Sciatic nerve (tissue), 2 donors: ENCODE data around the gene MIPEP. TPM values are rescaled to one million over a fixed set of nuclear protein-coding genes. Genes with fewer than 3 reads are reported as not detected.

Experiments used
- ATAC-seq: fragments of 200-7000 bp; cut with Tn5 transposase; one replicate; pipeline ENCODE4 v1.9.1; 2020; ENCODE audit warnings: mild to moderate bottlenecking, moderate library complexity
- DNase-seq: peaks from one replicate; pipeline ENCODE4 v3.0.0-alpha.2; 2020; ENCODE audit warnings: low spot score
- intact Hi-C: fragments of 100-400 bp; cut with DNase I; formaldehyde crosslinking; loops from one replicate; pipeline ENCODE4 v1.14.2; 2022
- total RNA-seq: library from RNA; stranded (reverse); fragmentation: NEBNext Ultra II Directional; extraction: Animal tissue kit (Norgen Biotek cat#: 25700); gene quantifications from one replicate; pipeline ENCODE4 v1.2.1, GENCODE V29; 2021
- donor health status: DM: no; HTN: no; CAD: no.
- donor health status: DM: no; HTN: no; CAD: no.

The MIPEP gene
- total RNA-seq, 1 donor from 2014 or later = 11.9 TPM

DNA sequence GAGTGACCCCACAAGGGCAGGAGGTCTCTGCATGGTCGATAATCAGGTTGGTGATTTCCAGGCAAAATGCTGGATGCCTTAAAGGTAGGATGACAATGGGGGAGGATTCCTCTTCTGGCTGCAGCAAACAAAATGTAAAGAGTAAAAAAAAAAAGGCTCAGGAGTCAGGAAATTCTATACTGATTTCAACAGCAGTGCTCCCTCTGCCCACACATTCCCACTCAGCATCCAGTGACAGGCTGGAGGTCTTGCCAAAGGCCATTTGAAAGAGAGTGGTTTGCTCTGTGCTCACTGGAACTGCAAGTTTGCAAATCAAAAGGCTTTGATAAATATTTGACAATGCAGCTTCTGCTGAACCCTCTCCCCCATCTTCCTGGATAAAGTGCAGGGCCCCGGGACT, 183.6 kb downstream of the MIPEP start:
- ATAC-seq (no peak), DNase-seq (no peak)
- intact Hi-C loops = no loop called here

DNA sequence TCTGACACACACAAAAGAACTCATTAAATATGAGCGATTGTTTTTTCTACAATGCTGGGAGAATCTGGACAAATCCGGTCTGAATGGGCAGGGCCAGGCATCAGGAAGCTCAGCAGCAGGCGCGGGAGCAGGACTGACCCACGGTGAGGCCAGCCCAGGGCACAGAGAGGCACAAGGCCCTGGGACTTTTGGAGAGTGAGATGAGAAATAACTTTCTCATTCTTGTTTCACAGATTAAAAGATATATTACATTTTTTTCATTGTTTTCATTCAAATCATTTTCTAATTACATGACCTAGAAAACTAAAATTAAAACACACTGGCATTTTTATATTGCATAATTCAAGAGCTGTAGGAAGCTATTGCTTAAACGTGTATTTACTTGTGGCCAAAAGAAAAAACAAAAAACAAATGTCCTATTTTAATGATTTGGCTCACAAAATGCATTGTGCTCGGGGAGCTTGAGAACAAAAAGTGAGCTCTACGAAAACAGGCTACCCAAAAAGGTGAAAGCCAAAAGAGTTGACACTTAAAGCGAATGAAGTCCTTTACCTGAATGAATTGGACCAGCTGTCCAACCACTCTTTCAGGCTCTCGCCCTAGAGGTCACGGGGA, 185.8 kb downstream of the MIPEP start:
- intact Hi-C loops = no loop called here
- peak; percentile 57 for ATAC-seq
- no peak for DNase-seq

DNA sequence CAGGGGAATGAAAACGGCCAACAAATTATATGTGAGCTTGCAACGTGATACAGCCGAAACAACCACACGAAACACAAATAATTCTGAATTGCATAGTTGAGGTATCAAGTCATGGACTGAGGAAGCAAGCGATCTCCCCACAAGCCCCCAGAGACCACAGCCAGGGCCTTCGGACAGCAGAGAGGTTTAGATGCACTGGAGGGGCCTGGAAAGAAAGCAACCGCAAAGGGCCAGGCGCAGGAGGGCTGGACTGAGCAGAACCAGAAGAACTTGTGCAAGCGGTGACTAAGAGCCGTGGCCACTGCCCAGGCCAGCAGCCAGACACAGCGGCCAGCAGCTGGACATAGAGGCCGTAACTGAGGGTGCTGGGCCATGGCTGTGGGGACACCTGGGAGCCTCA, 187.6 kb downstream of the MIPEP start:
- peak; percentile 92 for DNase-seq
- intact Hi-C loops = no loop called here
- peak; percentile 97 for ATAC-seq

DNA sequence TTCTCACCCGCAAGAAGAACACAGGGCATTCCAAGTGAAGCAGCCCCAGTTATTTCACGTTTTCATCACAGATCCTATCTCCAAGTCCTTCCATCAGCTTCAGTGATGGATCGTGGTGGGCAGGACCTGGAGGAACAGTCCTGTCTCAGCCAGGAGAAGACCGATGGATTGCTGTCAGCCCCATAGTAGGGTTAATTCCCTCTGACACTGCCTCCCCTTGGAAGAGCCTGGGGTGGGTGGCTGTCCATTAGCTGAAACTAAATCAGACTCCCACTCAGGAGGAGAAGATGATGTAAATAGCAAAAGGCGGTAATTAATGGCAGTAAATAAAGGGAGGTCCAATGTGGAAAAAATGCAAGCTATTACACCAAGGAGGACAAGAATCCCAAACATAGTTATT, 188.0 kb downstream of the MIPEP start:
- DNase-seq = no peak
- ATAC-seq = peak; percentile 21
- intact Hi-C loops = no loop called here

DNA sequence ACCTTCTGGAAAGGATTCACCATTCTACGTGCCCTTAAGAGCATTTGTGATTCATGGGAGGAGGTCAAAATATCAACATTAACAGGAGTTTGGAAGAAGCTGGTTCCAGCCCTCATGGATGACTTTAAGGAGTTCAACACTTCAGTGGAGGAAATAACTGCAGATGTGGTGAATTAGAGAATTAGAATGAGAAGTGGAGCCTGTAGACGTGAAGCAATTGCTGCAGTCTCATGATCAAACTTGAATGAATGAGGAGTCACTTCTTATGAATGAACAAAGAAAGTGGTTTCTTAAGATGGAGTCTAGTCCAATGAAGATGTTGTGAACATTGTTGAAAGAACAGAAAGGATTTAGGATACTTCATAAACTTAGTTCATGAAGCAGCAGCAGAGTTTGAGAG, 189.9 kb downstream of the MIPEP start:
- no peak for DNase-seq
- ATAC-seq = no peak
- intact Hi-C loops = no loop called here

DNA sequence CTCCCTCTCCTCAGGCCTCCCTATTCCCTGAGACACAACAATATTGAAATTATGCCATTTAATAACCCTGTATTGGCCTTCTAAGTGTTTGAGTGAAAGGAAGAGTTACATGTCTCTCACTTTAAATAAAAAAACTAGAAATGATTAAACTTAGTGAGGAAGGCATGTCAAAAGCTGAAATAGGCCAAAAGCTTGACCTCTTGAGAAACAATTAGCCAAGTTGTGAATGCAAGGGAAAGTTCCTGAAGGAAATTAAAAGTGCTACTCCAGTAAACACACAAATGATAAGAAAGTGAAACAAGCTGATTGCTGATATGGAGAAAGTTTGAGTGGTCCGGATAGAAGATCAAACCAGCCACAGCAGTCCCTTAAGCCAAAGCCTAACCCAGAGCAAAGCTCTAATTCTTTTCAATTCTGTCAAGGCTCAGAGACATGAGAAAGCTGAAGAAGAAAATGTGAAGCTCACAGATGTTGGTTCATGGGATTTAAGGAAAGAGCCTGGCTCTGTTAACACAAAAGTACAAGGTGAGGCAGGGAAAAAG, 191.4 kb downstream of the MIPEP start:
- DNase-seq = no peak
- ATAC-seq = no peak
- intact Hi-C loops = no loop called here

DNA sequence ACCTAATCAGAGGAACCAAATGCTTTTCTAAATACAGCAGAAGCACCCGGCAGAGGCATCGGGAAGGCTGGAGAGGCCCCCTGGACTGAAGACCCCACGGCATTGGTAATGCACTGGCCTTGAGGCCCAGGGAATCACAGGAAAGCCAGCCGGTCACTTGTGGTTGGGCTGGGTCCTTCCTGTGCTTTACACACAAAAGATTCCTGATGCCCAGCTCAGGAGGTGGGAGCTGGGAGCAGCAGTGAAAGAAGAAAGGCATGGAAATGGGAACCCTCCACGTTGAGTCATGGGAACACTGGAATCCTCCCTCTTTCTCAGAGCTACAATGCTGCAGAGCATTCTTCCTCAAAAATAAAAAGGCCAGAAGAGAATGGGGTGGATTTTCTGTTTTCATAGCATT, 192.6 kb downstream of the MIPEP start:
- no peak for DNase-seq
- no peak for ATAC-seq
- intact Hi-C loops = no loop called here

DNA sequence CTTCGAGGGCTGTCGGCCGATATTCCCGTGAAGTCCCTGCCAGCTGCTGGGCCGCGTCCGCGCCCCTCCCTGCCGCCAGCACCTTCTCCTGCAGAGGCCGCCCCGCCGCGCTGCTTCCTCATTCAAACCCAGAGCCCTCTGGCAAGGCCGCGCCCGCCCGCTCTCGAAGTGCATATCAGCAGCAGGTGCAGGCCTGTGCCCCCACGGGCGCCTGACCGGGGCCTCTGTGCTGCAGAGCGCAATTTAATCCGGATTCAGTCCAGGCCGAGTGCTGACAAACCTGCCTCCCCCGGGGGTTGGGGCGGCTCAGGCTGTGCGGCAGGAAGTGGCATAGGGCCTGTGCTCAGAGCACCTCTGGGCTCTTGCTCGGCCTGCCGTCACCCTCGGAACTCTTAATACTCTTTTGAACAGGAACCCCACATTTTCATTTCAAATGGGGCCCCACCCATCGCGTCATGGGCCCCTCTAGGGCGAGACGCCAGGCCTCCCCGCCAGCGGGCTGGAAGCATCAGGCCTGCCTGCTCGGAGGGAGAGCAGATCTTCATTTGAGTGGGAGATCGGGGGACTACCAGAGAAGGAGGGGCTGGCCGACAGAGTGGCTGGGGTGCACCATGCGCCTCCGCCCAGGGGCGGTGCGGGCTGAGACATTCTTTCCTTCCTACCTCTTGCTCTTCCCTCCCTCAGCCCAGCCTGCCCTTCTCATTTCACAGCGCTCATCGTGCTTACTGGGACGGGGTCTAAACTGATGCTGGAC, 193.3 kb downstream of the MIPEP start:
- ATAC-seq (peak; percentile 67), DNase-seq (no peak)
- intact Hi-C loops = no loop called here

DNA sequence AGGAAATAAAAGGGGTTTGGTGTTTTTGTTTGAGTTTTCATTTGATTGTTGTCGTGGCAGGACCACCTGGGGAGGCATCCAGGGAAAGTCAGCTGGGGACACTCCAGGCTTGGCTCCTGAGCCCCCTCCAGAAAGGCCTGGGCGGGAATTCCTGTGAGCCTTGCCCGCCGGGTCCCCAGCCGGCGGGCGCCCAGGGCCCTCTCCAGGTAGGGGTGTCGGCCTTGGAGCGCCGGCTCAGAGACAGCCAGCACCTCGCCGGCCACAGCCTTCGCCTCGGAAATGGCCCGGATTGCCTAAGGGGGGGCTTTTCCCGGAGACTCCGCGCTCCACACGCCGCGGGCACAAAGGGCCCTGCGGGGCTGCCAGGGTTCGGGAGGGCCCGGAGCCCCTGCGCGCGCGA, 194.0 kb downstream of the MIPEP start:
- intact Hi-C loops = no loop called here
- ATAC-seq = no peak

DNA sequence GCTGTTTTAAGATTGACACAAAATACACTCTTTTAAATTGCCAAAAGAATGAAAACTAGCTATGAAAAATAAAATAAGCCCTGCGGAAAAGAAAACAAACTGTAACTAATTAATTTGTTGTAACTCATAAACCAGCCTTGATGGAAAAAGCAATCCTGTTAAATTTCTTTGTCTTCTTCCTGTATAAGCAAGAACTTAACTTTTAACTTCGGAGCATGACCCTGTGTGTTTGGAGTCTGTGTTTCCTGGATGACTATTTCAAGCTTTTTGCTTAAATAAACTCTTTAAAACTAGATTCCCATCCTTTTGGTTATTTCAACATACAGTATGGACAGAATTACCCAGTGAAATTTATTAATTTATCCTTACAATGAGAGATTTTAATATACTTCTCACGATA, 196.4 kb downstream of the MIPEP start:
- no peak for ATAC-seq
- intact Hi-C loops = no loop called here

More for the DNA sequence above, 194.0 kb downstream of the MIPEP start:
- no peak for DNase-seq

DNA sequence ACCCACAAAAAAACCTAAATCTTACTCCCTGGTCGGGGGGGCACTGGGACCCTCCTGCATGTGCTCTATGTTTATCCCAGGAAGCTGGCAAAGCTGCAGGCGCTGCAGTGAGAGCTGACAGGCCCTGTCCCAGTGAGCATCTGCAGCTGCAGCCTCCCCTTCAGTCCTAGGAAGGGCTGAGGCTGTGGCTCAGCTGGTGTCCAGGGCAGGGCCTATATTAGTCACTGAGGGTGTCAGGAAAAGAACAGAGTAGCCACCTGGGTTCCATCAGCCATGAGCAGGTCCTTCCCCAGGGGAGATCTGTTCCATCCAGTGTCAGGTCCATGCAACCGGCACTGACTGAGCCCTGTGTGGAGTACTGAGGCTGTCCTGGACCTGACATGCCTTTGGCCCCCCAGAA, 198.5 kb downstream of the MIPEP start:
- DNase-seq (no peak), ATAC-seq (peak; percentile 37)
- intact Hi-C loops = no loop called here

More for the DNA sequence above, 196.4 kb downstream of the MIPEP start:
- no peak for DNase-seq

DNA sequence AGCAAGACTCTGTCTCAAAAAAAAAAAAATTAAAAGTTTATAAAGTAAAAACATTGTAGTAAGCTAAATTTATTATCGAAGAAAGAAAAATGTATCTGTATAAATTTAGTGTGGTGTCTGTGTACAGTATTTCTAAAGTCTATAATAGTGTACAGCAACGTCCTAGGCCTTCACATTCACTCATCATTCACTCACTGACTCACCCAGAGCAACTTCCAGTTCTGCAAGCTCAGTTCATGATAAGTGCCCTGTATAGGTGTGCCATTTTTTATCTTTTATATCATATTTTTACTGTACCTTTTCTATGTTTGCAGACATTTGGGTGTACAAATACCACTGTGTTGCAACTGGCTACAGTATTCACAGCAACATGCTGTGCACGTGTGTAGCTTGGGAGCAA, 200.9 kb downstream of the MIPEP start:
- DNase-seq (no peak), ATAC-seq (no peak)
- intact Hi-C loops = no loop called here

DNA sequence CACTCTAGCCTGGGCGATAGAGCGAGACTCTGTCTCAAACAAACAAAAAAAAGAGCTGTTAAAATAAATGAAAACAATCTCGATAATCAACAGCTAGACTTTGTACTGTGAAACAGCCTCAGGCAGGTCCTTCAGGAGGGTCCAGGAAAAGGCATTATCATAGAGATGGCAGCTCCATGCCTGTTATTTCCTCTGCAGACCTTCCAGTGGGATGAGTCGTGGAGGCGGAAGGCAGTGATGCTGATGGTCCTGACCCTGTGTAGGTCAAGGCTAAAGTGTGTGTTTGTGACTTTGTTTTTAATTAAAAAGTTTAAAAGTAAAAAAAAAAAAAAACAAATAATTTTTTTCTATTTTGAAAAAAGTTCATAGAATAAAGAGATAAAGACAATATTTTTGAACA, 201.6 kb downstream of the MIPEP start:
- DNase-seq (no peak), ATAC-seq (no peak)
- intact Hi-C loops = no loop called here

DNA sequence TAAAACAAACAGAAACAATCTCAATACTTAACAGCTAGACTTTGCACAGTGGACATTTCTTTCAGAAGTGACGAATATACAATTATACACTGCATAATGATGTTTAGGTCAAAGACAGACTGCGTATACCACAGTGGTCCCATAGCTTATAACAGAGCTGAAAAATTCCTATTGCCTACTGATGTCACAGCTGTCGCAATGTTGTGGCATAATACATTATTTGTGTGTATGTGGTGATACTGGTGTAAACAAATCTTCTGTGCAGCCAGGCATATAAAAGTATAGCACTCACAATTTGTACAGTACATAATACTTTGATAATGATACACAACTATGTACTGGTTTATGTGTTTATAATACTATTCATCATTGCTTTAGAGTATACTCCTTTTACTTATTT, 202.3 kb downstream of the MIPEP start:
- intact Hi-C loops = no loop called here
- ATAC-seq (no peak), DNase-seq (no peak)

DNA sequence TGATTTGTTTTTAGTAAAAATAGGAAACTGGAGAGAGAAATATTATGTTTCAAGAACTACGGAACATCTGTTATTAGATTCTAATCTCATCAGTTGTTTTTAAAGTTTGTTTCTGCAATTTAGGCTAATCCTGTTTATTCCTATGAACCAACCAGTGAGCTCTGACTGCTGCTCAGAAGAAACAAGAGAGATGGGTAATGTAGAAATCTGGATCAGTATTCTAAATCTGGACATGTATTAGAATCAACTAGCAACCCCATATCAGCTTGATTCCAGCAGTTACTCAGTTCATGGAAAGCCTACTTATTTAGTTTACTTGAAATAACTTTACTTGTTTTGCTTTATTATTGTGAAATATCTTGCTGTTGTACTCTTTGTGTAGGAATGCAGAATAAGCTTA, 203.8 kb downstream of the MIPEP start:
- no peak for ATAC-seq
- intact Hi-C loops = no loop called here
- DNase-seq = no peak

DNA sequence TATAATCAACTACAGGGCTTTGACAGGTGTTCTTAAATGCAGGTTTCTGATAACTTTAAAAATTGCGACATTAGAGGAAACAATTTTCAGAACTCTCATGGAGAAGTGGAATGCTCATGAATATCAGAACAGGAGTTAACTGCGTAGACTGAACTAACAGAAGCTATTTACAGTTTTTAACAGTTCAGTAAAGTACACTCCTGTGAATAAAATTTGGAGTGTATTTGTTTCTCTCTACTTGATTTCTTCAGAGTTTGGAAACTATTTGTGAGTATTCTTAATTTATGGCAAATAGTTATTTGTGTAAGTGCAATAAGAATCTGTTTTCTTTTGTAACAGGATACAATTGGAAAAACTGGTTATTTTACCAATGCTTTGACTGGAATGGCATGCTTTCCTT, 204.6 kb downstream of the MIPEP start:
- no peak for ATAC-seq
- intact Hi-C loops = no loop called here

DNA sequence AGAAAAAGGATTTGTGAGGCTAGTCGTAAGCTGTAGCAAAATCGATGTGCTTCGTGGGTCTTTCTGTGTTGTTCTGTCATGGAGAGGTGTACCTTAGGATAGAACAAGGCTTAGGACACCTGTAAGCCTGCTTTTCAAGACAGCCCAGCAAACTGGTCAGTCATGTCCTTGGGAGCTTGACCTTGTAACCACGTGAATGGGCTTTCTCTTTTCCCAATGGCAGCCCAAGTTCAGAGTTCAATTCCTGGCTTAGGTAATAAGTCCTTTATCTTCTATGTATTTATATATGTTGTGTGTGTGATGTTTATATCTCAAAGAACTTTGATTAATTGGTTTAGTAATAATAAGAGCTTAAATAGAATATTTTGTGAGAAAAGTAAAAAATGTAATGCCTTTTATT, 206.1 kb downstream of the MIPEP start:
- intact Hi-C loops = no loop called here
- no peak for DNase-seq
- no peak for ATAC-seq

More for the DNA sequence above, 204.6 kb downstream of the MIPEP start:
- DNase-seq = no peak

DNA sequence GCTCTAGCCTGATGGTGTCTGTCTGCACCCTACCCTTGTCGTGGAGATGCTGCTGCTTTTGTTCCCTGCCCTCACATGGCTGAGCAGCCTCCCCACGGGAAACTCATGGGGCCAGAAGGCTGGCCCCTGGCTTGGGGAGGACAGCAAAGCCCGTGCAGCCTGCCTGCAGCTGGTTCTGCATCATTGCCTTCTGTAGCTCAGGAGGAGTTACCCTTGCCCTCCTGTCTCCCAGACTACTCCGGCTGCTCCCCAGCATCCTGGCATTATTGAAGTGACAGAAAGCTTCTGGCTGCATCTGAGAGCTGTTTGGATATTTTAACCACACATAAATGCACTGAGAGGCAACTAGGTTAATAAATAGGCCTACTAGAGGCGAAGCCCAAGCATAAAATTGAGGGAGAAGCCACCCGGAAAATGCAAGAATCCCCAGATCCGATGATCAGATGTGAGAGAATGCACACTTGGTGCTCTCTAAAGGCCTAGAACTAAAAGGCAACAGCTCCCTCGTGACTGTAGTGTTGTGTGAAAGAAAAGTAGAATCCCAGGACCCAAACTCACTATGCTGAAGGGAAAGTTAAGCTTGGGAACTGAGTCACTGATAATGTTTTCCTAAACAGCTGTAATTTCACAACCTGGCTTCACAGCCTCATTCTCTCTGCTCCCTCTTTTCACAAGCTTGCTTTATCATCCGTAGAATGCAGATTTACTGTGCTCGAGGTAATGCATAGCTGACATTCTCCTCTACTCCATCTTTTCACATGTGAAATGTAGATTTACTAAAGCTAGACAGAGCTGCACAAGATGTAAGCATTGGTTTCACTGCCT, 208.1 kb downstream of the MIPEP start:
- DNase-seq (no peak), ATAC-seq (no peak)
- intact Hi-C loops = no loop called here
